ENCODE data around the gene CTSD. TPM values are rescaled to one million over a fixed set of nuclear protein-coding genes. Genes with fewer than 3 reads are reported as not detected.

CTSD gene
- total RNA-seq, 1 experiment from 2014 or later = 234 TPM

- Histone ChIP-seq H3K27me3 (no peaks in the 10 kb centered on the region), H3K36me3 (peaks cover 13% of the 10 kb centered on the region), H3K9me3 (no peaks in the 10 kb centered on the region), H3K4me3 (peak overlapping the region; percentile 97)
- no peak for DNase-seq
Measured at GRCh38 chr11:1762537-1763302, 1.0 kb downstream of the CTSD start.

DNA sequence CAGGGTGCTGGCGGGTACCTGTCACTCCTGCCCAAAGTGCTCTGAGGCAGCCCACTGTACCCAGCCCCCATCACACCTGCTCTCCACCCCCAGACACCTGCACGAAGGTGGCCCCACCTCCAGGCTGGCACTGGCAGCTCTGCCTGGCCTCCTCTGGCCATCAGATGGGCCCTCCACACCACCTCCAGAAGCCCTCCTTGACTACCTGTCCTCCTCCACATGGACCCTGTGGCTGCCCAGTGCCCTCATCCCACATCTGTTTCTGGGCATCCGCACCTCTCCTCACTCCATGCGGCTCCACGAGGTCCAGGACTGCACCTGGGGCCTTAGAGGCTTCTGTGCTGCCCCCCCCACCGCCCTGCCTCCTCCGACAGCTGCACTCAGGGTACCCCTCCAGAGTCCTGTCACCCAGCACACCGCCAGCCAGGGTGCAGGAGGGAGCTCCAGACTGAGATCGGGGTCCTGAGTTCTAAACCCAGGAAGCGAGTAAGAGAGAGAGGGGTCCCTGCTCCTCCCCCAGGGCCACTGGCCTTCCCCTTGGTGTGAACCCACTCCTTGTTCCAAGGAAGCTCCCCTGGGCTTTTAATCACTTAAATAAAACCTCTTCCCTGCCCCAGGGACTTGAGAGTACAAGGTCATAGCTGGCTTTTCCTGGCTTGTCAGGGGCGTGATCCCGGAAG is 1.7 kb downstream of the CTSD start:
- Histone ChIP-seq H3K36me3 (peaks cover 13% of the 10 kb centered on the region), H3K27me3 (no peaks in the 10 kb centered on the region), H3K4me3 (no peak overlapping the region; the same call in 1 of the 2 replicates), H3K9me3 (no peaks in the 10 kb centered on the region)
- DNase-seq = no peak

GRCh38 chr11:1761110-1761856 is 2.4 kb downstream of the CTSD start:
- Histone ChIP-seq H3K36me3 (peaks cover 13% of the 10 kb centered on the region), H3K27me3 (no peaks in the 10 kb centered on the region), H3K4me3 (no peak overlapping the region), H3K9me3 (no peaks in the 10 kb centered on the region)
- DNase-seq = no peak

DNA sequence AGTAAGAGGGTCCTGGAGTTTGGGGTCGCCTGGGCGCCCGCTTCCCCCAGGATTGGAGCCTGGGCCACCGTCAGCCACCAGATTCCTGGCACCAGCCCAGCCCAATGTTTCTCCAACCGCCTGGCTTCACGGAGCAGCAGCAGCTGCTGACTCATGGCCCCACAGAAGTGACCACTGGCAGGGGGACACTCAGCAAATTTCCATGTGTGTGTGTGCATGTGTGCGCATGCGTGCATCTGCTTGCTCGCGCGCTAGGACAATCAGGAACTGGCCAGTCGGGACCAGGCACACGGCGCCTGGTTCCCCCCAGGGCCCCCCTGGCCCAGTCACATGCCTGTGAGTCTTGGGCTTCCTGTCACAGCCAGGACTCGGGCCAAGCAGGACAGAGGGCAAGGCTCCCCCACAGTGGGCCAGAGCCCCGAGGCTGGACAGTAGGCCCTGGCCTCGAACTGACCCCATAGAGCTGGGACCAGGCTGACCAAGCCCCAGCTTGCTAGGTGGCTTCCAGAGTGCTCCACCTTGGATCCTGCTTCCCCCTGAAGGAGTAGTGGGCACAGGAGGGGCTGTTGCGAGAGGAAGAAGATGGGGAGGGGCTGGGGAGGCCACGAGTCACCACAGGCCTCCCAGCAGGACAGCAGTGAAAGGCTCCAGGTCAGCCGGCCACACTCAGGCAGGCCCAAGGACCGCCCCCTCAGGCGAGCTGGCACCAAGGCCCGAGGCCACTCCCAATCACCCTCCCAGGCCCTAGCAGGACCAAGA is 3.2 kb downstream of the CTSD start:
- Histone ChIP-seq H3K27me3 (no peaks in the 10 kb centered on the region), H3K36me3 (peaks cover 13% of the 10 kb centered on the region)
- DNase-seq = peak; percentile 55

GRCh38 chr11:1759851-1760220 is 3.9 kb downstream of the CTSD start:
- Histone ChIP-seq H3K9me3 (no peaks in the 10 kb centered on the region), H3K36me3 (peaks cover 15% of the 10 kb centered on the region), H3K4me3 (no peak overlapping the region), H3K27me3 (no peaks in the 10 kb centered on the region)
- no peak for DNase-seq

More for the DNA sequence above, 3.2 kb downstream of the CTSD start:
- Histone ChIP-seq H3K9me3 (no peaks in the 10 kb centered on the region), H3K4me3 (no peak overlapping the region)

GRCh38 chr11:1759151-1759850 is 4.4 kb downstream of the CTSD start:
- Histone ChIP-seq H3K9me3 (no peaks in the 10 kb centered on the region), H3K4me3 (no peak overlapping the region), H3K27me3 (no peaks in the 10 kb centered on the region), H3K36me3 (peaks cover 15% of the 10 kb centered on the region)
- no peak for DNase-seq

- Histone ChIP-seq H3K27me3 (no peaks in the 10 kb centered on the region), H3K4me3 (no peak overlapping the region), H3K9me3 (no peaks in the 10 kb centered on the region), H3K36me3 (peaks cover 15% of the 10 kb centered on the region)
- no peak for DNase-seq
Measured at GRCh38 chr11:1758611-1759150, 5.0 kb downstream of the CTSD start.

- no peak overlapping the region for H3K4me3 ChIP-seq
- DNase-seq = no peak
- peaks cover 15% of the 10 kb centered on the region for H3K36me3 ChIP-seq
Measured at GRCh38 chr11:1757861-1758610, 5.7 kb downstream of the CTSD start.

DNA sequence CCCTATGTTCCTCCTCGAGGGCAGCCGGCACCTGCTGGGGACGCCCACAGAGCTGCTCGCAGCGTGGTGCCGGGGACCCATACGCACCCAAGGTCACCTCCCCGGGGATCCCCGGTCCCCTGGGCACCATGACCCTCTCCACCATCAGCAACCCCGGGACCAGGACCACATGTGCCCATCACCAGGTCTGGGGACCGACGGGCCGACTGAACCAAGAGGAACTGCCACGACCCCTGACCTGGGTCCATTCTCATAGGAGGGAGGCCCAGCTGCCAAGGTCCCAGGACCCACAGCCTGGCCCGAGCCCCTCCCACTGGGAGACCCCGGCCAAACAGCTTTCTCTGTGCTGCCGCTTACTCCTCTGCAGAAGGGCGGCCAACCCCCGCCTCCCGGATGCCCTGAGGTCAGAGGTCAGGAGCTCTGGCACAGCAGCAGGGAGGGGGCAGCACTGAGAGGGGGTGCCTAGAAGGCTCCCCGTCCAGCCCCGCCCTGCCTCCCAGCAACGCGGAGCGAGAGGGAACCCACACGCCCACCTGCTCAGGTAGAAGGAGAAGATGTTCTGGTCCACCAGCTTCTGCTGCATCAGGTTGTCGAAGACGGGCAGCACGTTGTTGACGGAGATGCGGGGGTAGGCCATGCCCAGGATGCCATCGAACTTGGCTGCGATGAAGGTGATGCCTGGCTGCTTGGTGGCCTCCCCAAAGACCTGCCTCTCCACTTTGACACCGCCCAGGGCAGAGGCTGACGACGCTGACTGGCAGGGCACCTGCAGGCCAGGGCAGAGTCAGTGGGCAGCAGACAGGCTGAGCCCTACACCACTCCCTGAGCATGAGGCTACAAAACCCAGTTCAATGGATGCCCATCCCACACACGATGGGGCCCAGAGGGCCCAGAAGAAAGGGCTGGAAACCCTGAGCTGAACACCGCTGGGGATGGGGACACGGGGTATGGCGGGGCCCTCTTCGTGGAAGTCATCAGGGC is 6.6 kb downstream of the CTSD start:
- Histone ChIP-seq H3K4me3 (no peak overlapping the region), H3K9me3 (no peaks in the 10 kb centered on the region), H3K36me3 (peaks cover 15% of the 10 kb centered on the region), H3K27me3 (no peaks in the 10 kb centered on the region)
- DNase-seq = no peak

More at GRCh38 chr11:1757861-1758610, 5.7 kb downstream of the CTSD start:
- H3K27me3 ChIP-seq = no peaks in the 10 kb centered on the region
- no peaks in the 10 kb centered on the region for H3K9me3 ChIP-seq

- Histone ChIP-seq H3K36me3 (peaks cover 11% of the 10 kb centered on the region), H3K27me3 (no peaks in the 10 kb centered on the region), H3K9me3 (no peaks in the 10 kb centered on the region), H3K4me3 (no peak overlapping the region)
- DNase-seq = no peak
Measured at GRCh38 chr11:1755692-1756561, 7.8 kb downstream of the CTSD start.

GRCh38 chr11:1755344-1755691 is 8.4 kb downstream of the CTSD start:
- Histone ChIP-seq H3K27me3 (no peaks in the 10 kb centered on the region), H3K4me3 (no peak overlapping the region), H3K36me3 (peaks cover 5% of the 10 kb centered on the region), H3K9me3 (no peaks in the 10 kb centered on the region)
- no peak for DNase-seq

- no peak overlapping the region for H3K4me3 ChIP-seq
- no peaks in the 10 kb centered on the region for H3K9me3 ChIP-seq
- H3K36me3 ChIP-seq = peaks cover 2% of the 10 kb centered on the region
- H3K27me3 ChIP-seq = no peaks in the 10 kb centered on the region
- no peak for DNase-seq
Measured at GRCh38 chr11:1754376-1755150, 9.2 kb downstream of the CTSD start.

DNA sequence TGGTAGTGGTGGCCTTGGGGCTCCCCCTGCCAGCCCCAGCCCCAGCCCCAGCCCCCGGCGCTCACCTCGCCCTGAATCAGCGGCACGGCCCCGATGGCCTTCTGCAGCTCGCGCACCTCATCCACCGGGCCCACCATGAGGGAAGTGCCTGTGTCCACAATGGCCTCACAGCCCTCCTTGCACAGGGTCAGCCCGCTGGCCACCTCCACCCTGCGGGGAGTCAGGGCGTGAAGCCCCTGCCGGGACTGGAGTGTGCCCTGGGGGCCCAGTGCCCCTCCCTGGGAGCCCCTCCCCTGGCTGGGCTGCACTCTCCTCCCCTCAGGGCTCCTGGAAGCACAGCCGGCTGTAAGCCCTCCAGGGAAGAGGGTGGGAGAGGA is 9.8 kb downstream of the CTSD start:
- no peak for DNase-seq
- Histone ChIP-seq H3K4me3 (no peak overlapping the region), H3K9me3 (no peaks in the 10 kb centered on the region), H3K27me3 (no peaks in the 10 kb centered on the region), H3K36me3 (peaks cover 2% of the 10 kb centered on the region)
